Stimulated activated CD4-positive, alpha-beta T cell treated with anti-CD3 and anti-CD28 coated beads, Interleukin-2, amount 100 ng/mL, for 4 hours (primary cell): Measurements from ENCODE around the gene MNX1.

Source experiments
- DNase-seq: peaks from one replicate; pipeline ENCODE4 v3.0.0-alpha.2; 2020; ENCODE audit warnings: low read depth

Gene MNX1

DNA sequence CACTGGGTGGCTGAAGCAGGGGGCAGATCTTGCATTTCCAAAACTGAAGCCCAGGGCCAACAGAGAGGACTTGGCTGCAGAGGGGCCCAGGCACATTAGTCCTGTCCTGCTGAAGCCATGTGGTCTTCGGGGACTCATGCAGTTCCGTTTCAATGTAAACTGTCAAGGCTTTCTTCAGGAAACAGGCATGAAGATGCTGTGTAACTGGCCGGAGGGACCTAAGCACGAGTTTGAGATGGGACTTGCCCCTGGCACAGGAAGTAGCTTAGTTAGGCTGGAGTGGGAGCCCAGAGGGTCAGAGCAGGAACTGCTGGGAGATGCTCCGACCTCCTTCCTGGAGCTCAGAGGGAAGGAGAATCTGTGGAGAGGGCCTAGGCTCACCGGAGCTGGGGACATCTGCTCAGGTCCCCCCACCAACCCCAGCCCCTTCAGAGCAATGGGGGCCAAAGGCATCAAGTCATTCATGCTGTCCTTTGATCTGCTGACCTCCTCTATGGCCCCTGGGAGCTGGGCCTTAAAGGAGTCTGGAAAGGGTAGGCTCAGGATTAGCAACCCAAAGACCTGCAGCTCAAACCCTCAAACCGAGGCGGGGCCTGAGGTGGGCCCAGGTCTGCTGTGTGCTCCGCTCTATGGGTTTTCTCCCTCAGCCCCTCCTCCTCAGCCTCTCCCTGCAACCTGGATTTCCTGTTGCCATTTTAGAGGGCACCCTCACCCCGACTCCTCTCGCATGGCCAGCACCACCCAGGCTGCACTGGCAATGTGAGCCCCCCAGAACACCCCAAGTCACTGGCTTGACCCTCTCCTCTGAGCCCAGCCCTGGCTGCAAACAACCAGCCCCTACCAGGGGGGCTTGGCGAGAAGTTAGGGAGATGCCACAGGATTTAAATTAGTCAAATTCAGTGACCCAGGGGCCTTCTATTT is 4.4 kb upstream of the MNX1 start:
- DNase-seq = no peak

DNA sequence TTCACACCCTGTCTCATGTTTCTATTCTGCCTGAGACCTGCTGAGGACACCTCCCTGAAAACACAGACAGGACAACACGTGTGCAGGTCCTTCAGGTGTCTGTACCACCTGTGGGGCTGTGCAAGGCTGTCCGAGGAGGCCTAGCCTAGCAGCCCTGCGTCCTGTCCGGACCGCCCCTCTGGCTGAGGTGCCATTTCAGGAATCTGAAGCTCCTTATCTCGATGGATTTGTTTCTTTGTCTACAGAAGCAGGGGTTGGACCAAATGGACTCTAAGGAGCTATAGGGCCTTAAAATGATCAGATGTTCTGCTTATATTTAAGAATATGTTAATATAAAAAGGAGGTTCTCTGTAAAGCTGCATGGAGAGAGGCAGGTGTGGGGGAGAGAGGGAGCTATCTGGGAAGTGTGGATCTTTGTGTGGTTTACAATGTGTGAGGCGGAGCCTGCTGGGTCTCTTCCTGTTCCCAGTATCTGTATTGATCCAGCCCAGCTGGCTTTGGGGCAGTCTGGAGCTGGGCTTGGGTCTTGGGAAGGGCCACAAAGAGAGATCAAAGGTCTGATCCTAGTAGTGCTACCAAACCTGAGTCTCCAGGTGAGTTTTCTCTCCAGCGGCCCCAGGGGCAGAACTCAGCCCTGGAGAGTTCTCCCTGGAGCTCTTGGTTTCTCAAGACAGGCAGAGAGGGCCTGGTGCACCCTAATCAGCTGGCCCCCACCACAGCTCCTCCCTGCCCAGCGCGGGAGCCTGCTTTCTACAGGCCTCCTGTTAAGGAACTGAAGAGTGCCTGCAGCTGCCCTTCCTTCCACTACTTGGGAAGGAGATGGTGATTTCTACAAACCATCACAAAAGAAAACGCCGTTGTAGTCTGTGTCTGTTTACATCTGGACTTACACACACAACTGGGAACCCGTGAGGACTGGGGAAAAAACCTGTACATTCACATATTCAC is 3.4 kb upstream of the MNX1 start:
- DNase-seq = no peak

DNA sequence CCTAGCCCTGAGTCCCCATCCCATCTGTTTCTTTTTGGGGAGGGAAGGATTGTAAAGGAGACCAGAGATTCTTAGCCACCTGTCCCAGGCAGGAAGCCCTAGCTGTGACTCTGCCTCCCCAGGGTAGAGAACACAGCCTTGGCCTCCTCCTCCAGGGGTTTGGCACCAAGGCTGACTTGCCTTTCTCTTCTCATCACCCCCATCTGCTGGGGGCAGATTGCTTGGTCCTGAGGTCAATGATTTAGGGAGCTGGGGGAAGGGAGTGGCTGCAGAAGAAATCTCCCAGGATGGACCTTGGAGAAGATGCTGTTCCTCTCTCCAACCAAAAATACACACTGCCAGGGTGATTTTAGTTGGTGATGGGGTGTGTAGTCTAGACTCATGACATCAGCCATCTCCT is 2.6 kb upstream of the MNX1 start:
- no peak for DNase-seq

DNA sequence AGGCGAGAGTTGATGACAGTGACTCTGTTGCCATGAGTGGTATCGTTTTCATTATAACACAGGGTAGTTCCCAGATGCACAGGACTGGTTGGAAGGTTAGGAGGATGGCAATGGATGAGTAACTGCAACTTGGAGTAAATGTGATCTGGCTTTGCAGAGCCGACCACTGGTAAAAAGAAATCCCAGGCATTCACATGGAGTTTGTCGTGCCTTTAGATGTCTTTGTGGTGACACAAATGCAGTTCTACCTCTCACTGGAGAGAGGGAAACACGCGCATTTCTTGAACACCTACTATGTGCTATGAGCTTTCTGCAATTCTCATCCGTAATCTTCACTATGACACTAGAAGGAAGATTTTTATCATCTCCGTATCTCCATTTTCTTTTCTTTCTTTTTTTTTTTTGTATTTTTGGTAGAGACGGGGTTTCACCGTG is 1.7 kb upstream of the MNX1 start:
- no peak for DNase-seq

DNA sequence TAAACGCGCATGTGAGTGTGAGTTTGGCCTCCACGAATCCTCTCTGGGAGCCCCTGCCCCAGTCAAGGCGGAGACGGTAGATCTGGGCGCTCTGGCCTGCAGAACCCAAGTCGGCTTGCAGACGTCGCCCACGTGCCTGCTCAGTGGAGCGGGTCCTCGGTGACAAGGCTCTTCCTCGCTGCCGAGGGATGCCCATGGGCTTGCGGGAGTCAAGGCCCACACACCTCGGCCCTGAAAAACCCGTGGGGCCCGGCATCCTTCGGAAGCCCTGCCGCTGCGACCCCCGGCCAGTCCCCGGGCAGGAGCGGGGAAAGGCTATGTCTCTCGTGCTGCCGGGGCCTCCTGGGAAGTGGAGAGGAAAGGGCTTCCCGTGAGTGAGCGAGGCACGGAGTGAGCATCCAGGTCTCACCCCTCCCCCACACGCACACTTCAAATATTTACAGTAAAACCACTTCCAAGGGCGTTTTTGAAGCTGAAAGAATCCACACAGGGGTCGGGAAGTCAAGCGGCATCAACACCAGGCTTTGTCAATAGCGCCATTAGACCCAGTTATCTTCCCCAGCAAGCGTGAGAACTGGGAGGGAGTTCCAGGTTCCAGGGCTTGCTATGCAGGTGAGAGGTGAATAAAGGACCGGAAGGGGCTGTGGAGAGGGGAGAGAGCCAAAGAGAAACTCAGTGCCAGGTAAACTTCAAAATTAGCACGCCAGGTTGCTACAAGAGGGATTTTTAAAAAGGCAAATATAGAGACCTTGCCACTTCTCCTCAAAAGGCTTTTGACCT is 1.1 kb upstream of the MNX1 start:
- no peak for DNase-seq

DNA sequence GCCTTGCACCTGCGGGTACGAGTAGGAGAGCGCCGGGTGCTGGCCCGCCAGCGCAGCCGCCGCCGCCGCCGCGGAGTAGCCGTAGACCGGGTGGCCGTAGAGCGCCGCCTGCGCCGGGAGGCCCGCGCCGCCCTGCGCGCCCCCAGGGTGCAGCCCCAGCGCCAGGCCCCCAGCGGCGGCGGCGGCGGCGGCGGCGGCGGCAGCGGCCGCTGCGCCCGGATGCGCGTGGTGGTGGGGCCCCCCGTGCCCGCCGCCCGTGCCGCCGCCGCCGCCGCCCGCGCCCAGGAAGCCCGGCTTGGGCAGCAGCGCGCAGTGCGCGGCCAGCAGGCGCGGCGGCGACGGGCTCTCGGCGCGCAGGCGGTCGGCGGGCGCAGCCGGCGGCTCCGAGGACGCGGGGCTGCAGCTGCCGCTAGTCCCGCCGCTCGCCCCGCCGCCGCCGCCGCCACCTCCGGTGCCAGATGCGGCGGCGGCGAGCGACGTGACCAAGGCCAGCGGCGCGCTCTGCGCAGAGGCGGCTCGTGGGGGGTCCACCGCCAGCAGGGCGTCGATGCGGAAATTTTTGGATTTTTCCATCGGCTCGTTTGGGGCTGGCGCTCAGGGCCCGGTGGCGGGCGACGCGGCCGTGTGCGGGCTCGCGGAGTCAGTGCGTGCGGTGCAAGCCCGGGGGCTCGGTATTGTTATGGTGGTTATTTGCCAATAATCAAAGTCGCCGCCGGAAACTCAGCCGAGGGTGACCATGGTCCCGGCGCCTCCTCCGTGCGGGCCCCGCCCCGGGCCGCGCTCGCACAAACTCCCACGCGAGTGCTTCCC is 480 bp downstream of the MNX1 start:
- DNase-seq = no peak

DNA sequence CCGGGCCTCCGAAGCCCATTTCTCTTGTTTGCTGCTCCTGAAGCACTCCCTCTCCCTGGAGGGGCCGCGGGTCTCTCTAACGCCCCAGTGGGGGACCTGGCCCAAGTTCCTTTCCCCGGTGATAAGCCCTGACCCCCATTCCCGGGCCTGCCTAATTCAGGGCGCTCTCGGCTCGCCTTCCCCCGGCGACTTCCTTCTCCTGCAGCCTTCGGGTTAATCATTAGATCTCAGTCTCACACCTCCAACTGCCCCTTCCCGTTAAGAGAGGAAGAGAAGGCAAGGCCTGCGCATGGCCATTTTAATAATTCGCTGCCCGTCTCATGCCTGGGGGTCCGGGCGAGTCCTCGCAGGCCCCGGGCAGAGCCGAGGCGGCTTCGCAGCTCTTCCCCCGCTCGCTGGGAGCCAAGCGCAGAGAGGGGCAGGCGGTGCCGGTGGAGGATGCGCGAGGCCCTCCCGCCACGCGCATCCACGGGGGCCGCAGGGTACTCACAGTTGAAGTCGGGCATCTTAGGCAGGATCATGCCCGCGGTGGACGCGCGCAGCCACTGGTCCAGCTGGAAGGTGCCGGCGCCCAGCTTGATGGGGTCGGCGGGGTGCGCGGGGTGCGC is 1.2 kb downstream of the MNX1 start:
- no peak for DNase-seq

DNA sequence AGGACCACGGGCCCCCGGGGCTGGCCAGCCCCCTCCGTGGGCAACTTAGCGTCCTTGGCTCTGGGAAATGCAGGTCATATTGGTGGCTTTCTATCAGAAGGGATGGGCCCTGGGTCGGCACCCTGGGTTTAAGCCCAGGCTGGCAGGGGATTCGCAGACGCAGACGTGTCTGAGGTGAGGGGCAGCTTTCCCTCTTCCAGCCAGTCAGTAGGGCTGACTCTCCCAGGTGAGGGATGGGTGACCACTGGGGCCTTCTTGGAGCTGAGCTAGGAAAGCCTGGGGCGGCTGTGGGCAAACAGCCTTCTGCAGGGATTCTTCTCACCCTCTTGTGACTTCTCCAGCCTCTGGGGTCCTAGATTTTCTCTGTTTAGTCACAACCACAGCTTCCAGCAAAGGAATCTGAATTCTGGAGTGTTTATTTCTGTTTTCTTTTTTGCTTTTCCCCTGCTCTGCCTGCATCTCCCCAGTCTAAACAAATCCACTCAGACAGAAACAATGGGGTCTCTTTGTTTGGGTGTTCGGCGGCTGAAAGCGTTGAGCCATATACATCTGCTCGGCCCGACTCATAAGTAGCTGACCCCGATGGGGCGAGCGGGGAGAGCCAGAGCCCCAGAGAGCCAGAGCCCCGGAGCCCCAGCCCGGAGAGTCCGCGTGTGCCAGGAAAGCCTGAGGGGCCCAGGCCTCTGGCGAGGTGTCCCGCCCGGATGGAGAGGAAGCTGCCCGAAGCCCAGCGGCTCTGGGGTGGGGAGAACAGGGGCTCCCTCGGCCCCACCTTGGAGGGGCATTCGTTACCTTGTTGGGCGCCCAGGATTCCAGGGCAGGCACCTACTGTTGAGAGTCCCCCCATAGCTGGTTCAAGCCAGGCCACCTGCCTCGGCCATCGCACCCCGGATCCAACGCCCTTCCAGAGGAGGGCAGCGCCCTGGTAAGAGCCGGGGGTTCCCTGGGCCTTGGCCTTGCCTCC is 2.0 kb downstream of the MNX1 start:
- no peak for DNase-seq

DNA sequence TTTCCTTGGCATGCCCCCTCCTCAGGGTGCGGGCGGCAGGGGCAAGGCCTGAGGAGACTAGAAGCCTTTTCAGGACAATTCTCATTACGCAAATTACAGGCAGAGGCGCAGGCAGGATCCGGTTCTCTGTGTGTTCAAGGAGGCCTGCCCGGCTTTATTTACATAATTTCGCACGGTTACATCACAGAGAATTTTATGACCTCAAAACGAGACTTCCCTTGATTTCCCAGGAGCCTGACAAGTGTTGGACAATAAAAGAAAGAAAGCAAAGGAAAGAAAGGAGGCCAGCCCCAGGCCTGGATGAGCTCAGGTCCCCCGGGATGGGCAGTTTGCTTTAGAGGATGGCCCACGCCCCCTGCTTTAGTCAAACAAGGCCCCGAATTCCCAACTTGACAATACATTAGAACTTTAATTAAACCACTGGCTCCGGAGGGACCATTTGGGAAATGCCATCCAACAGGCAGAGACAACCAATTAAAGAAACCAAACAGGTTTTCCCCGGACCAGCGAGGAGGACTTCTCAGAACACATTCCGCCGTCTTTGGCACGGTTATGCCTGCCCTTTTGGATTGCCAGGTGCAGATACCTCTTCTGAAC is 2.9 kb downstream of the MNX1 start:
- DNase-seq = no peak

- no peak for DNase-seq
These were observed 3.5 kb downstream of the MNX1 start for GRCh38 chr7:157006829-157007469.

DNA sequence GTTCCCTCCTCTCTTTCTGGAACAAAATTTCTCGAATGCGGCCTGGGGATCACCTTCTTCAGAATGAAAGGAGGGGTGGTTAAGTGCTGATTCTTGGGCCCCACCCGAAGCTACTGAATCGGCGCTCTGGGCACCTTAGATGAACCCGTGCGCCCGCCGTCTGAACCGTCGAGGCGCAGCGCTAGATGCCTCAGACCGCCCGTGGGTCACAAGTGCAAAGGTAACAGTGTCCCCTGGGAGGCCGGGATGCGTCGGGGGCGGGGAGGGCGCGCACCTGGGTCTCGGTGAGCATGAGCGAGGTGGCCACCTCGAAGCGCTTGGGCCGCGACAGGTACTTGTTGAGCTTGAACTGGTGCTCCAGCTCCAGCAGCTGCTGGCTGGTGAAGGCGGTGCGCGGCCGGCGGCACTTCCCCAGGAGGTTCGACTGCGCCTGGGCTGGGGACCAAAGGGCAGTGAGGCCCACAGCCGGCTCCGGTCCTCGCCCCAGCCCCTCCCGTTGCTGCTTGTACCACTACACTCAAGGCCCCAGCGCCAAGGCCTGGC is 4.2 kb downstream of the MNX1 start:
- no peak for DNase-seq

DNA sequence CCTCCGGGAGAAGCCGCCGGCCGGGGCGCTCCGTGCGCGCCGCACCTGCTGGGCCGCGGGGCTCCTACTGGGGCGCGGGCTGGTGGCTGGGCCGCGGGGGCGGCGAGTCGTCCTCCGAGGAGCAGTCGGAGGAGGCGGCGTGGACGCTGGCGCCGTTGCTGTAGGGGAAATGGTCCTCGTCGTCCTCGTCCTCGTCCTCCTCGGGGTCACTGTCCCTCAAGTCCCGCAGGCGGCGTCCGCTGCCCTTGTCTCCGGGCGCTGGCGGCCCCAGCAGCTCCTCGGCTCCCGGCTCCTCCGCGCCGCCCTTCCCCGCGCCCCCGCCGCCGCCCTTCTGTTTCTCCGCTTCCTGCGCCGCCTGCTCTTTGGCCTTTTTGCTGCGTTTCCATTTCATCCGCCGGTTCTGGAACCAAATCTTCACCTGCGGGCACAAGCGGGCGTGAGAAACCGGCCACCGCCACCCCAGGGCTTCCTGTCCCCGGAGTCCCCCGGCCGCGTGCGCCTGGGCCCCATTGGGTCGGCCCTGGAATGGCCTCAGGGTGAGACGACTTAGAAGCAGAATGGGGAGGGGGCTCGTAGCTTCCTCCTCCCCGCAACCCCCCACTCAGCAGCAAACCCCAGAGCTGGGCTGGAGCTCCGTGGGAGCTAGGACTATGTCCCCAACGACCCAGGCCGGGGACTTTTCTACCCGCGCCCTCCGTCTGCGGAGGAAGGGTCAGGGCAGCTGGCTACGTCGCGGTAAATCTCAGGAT is 4.8 kb downstream of the MNX1 start:
- DNase-seq = no peak

DNA sequence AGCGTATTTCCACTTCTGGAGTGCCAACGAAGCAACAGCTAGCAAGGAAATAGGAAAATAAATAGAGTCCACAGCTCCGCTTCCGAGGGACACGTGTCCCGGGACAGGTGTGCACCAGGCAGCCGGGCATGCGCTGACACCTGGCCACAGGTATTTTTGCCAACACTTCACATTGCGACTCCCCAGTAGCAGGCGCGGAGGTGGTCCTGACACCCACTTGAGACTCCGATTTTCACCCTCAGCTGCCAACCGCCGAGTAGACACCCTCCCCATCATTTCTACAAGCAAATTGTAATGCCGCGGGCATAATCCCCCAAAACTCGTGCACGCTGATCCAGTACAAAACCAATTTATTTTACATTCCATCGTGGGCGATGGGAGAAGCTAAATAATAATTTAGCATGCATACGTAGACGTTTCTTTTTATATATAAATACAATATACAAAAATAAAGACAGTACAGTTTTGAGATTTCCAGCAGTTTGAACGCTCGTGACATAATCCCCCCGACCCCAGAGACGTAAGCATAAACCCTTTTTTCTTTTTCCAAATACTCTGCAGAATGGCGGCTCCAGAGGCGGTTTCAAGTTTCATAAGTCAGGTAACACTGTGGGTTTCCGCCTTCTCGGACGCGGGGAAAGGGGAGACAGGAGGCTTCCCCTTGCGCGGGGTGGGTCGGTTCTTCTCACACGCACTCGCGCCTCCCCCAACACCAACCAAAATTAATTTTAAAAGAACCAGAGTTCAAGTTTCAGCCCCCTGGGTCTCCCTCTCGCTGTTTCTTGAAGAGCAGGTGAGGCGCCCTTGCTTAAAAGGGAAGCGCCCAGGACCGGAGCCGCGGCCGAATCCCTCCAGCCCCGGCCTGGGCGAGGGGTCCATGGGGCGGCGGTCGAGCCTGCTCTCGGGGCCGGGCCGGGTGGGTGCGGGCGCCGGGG is 5.7 kb downstream of the MNX1 start:
- DNase-seq = no peak

DNA sequence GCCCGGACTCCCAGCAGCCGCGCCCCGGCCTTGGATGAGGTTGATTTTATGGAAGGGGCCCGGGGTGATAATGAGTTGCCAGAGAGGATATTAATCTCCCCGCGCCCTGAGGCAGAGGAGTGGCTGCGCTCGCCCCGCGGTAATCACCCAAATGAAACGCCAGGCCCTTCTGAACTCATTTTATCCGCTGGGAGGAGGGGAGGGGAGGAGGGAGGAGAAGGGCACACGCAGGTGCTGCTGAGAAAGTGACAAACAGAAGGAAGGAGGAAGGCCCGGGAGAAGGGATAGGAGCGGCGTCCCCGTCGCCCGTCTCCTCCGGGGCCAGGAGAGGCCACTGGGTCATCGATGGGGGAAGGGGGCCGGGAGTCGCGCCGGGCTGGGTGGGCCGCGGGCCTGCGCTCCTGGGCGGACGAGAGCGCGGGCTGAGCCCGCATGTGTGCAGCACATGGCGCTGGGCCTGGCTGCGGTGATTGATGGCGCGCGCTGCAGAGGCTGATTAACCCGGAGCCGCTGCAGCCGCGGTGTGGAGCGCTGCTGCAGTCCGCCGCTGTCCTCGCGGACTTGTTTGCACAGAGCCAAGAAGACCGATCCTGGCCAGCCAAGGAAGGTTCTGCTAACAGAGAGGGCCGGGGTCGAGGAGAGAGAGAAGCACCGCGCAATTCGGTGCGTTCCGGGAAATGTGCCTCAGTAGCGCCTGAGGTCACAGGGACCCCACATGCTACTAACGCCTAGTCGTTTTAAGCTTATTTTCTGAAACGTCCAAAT is 6.5 kb downstream of the MNX1 start:
- DNase-seq = no peak

DNA sequence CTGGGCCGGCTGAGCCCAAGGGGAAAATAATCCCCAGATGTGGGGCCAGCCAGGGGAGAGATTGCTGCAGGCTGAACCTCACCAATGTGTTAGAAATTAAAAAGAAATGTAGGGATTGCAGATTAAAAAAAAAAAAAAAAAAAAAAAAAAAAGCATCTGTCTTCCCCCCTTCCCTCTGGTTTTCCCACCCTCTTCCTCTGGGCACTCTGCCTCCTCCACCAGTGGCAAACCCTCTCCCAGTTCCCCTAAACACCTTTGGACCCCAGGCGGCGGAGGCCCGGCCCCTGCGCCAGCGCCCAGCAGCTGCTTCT is 7.1 kb downstream of the MNX1 start:
- DNase-seq = no peak

DNA sequence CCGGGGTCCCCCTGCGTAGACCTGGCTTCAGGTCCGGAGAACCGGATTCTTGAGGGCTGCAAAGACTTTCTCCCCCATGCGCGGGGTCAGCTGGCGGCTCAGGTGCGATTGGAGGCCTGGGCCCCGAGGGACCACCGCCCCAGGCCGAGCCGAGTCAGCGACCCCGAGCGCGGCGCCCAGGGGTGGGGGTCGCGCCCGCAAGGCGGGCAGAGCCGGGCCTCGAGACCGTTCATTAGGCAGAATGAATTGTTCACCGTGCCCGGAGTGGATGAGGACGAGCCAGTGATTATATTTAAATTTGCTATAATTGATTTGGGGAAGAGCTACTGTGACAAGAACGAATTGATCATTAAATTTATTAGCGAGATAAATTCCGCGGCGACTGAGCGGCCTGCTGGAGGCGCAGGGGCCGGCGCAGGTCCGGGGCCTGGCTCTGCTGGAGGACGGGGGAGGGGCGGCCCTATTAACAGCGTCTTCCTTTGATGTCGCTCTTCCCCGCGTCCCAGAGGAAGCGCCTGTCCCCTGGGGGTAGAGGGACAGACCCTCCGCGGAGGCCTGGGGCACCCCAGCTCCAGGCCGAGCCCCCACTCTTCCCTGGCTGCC is 7.5 kb downstream of the MNX1 start:
- DNase-seq = no peak
